Panc1 (cell line): Measurements from ENCODE around the gene ALDOA.

Experiments
- POLR2AphosphoS5 ChIP-seq: IDR thresholded peaks from 2 replicates; pipeline ENCODE4 v1.6.1; 2012; ENCODE audit warnings: mild to moderate bottlenecking, low read depth, low read length, moderate library complexity
- REST ChIP-seq, 2 experiments: IDR thresholded peaks; 2 replicates each; pipeline ENCODE4 v1.6.1; 2011 to 2012; ENCODE audit warnings: low read depth in 2 of 2, control low read depth in 1 of 2, low read length in 1 of 2, mild to moderate bottlenecking in 1 of 2, moderate library complexity in 1 of 2; ENCODE audit not compliant: insufficient read depth in 1 of 2
- SIN3A ChIP-seq: IDR thresholded peaks from 2 replicates; pipeline ENCODE4 v1.6.1; 2012; ENCODE audit warnings: low read depth, mild to moderate bottlenecking, low read length, moderate library complexity, borderline replicate concordance; ENCODE audit not compliant: insufficient read depth
- TCF7L2 ChIP-seq: IDR thresholded peaks from 2 replicates; pipeline ENCODE4 v1.6.1; 2011; ENCODE audit warnings: mild to moderate bottlenecking, low read depth, low read length, inconsistent platforms
- TF ChIP-seq, protein P1 (sequence below): fragments of 450-650 bp; IDR thresholded peaks from 2 replicates; pipeline ENCODE4 v1.5.1; 2017; ENCODE audit warnings: mild to moderate bottlenecking

DNA sequence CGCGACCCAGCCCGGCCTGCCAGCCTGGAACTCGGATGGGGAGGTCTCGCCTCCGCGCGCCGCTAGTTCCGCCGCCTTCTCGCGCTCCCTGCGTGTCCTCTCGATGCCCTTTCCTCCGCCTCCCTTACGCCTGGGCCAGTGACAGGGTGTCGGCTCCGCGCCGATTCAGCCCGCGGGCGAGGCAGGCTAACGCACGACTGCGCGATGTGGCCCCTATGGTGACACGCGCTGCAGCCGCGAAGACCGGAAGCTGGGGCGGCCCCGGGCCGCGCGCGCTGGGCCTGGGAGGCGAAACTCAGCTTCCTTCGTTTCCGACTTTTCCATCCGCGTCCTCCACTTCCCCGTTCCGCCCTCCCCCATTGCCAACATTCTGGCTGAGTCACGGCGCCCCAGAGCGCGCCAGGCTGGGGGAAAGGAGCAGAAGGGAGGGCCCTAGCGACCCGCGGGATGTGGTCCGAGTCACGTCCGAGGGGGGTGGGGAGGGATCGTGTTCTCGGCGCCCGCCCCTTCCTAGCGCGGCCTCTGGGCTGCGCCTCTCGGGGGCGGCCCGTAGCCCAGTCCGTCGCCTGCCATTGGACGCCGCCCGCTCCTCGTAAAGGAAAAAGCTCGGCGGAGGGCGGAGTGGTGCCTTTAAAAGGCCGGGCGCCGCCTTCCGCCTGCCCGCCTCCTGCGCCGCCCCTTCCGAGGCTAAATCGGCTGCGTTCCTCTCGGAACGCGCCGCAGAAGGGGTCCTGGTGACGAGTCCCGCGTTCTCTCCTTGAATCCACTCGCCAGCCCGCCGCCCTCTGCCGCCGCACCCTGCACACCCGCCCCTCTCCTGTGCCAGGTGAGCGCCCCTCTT is at the start of gene ALDOA:
- peak; percentile 27; the same call in 1 of the 2 replicates for TF ChIP-seq SIN3A
- TF ChIP-seq, protein P1, sequence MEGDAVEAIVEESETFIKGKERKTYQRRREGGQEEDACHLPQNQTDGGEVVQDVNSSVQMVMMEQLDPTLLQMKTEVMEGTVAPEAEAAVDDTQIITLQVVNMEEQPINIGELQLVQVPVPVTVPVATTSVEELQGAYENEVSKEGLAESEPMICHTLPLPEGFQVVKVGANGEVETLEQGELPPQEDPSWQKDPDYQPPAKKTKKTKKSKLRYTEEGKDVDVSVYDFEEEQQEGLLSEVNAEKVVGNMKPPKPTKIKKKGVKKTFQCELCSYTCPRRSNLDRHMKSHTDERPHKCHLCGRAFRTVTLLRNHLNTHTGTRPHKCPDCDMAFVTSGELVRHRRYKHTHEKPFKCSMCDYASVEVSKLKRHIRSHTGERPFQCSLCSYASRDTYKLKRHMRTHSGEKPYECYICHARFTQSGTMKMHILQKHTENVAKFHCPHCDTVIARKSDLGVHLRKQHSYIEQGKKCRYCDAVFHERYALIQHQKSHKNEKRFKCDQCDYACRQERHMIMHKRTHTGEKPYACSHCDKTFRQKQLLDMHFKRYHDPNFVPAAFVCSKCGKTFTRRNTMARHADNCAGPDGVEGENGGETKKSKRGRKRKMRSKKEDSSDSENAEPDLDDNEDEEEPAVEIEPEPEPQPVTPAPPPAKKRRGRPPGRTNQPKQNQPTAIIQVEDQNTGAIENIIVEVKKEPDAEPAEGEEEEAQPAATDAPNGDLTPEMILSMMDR = no peak
- TF ChIP-seq POLR2AphosphoS5 = peak; percentile 86
- peak in 1 of 2 experiments; percentile 35; a peak in 1 of 4 replicates for TF ChIP-seq REST (IDR thresholded peaks at IDR 0.05; ENCODE audit: insufficient read depth in 1 of 2, low read depth in 2 of 2, low read length in 1 of 2)
- TF ChIP-seq TCF7L2 = no peak; the same call in 1 of the 2 replicates
